ENCODE measurements around the gene BAHD1. TPM values are rescaled to one million over a fixed set of nuclear protein-coding genes. Genes with fewer than 3 reads are reported as not detected.

BAHD1 gene
- total RNA-seq, 1 donor from 2014 or later, result 23.9 TPM

DNA sequence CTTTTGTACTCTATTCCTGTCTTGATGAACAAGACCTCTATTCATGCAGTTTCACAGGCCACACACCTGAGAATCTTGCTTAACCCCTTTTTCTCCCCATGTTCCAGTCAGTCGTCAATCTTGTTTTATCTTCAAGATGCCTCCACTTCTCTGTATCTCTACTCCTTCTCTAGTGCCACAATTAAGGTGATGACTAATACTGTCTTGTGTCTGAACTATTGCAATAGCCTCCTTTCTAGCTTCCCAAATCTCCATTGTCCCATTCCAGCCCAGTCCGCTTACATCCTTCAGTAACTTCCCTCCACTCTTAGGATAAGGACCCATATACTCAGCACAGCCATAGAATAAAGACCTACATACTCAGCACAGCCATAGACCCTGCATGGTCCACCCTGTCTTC lies 54.8 kb downstream of the BAHD1 start:
- peaks cover 11% of the 10 kb centered on the region for H3K27me3 Mint-ChIP-seq (ENCODE audit: low read depth)
- TF ChIP-seq CTCF (IDR thresholded peaks at IDR 0.05; ENCODE audit: unreplicated experiment), result no peak
- H3K9me3 Mint-ChIP-seq, result no peaks in the 10 kb centered on the region
- no peak overlapping the region for H3K27ac Mint-ChIP-seq
- no peak for DNase-seq (ENCODE audit: low spot score in 2 of 2, unreplicated experiment in 2 of 2)
- no peaks in the 10 kb centered on the region for H3K36me3 Mint-ChIP-seq
- no peaks in the 10 kb centered on the region for H3K4me1 Mint-ChIP-seq
- H3K4me3 Mint-ChIP-seq, result no peak overlapping the region

DNA sequence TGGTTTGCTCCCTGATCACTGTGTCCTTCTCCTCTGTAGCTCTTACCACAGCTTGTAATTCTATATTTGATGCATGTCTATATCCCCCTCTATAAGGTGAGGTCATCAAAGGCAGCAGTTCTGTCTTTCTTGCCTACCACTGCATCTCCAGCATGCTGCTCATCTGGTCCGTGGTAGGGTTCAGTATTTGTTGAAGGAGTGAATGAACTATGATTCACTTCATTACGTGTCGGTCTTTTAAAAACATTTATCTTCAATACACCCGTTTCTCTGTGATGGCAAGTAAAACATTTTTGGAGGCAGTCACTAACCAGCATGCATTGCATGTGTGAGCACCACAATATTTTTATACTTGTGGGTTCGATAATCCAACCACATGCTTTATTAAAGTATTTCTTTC lies 57.7 kb downstream of the BAHD1 start:
- H3K4me1 Mint-ChIP-seq, result peaks cover 5% of the 10 kb centered on the region
- H3K4me3 Mint-ChIP-seq, result no peak overlapping the region
- TF ChIP-seq CTCF (IDR thresholded peaks at IDR 0.05; ENCODE audit: unreplicated experiment), result no peak
- H3K27me3 Mint-ChIP-seq (ENCODE audit: low read depth), result peaks cover 17% of the 10 kb centered on the region
- no peak overlapping the region for H3K27ac Mint-ChIP-seq
- H3K9me3 Mint-ChIP-seq, result no peaks in the 10 kb centered on the region
- no peaks in the 10 kb centered on the region for H3K36me3 Mint-ChIP-seq
- DNase-seq (ENCODE audit: low spot score in 2 of 2, unreplicated experiment in 2 of 2), result no peak

DNA sequence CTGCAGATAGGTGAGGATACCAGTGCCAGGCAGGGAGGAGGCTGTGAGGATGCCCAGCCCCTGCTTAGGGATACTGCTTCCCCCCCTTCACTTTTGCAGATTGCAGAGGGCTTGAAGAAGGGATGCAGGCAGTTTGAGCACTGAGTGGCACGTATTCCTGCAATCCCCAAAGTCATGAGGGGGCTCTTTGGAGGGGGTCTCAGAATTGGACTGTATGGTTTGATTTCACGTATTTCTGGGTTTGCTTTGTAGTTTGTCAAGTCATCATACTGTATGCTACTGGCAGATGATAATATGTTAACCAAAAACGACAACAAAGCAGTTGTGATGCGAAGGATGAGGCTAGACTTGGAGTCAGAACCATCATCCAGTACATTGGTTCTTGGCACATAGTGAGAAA lies 58.1 kb downstream of the BAHD1 start:
- no peak overlapping the region for H3K4me3 Mint-ChIP-seq
- H3K9me3 Mint-ChIP-seq, result no peaks in the 10 kb centered on the region
- no peak for DNase-seq (ENCODE audit: low spot score in 2 of 2, unreplicated experiment in 2 of 2)
- H3K36me3 Mint-ChIP-seq, result no peaks in the 10 kb centered on the region
- TF ChIP-seq CTCF (IDR thresholded peaks at IDR 0.05; ENCODE audit: unreplicated experiment), result no peak
- peaks cover 5% of the 10 kb centered on the region for H3K4me1 Mint-ChIP-seq
- H3K27ac Mint-ChIP-seq, result no peak overlapping the region
- H3K27me3 Mint-ChIP-seq (ENCODE audit: low read depth), result peaks cover 17% of the 10 kb centered on the region

DNA sequence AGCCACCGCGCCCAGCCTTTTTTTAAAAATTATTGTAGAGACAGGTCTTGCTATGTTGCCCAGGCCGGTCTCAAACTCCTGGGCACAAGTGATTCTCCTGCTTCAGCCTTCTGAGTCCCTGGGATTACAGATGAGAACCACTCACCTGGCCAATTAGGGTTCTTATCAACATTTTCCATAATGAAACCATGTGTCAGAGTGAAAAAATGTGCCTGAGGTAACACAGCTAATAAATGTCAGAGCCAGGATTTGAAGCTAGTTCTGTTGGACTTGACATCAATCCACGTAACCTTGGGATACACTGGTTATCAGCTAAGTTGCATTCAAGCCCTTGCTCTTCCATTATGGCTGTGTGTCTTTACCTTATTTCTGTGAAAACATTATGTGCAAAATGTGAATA lies 59.2 kb downstream of the BAHD1 start:
- DNase-seq (ENCODE audit: low spot score in 2 of 2, unreplicated experiment in 2 of 2), result no peak
- no peak overlapping the region for H3K4me3 Mint-ChIP-seq
- no peaks in the 10 kb centered on the region for H3K9me3 Mint-ChIP-seq
- H3K36me3 Mint-ChIP-seq, result no peaks in the 10 kb centered on the region
- peaks cover 15% of the 10 kb centered on the region for H3K27me3 Mint-ChIP-seq (ENCODE audit: low read depth)
- TF ChIP-seq CTCF (IDR thresholded peaks at IDR 0.05; ENCODE audit: unreplicated experiment), result no peak
- no peak overlapping the region for H3K27ac Mint-ChIP-seq
- H3K4me1 Mint-ChIP-seq, result peaks cover 5% of the 10 kb centered on the region

- Mint-ChIP-seq H3K36me3 (no peaks in the 10 kb centered on the region), H3K4me3 (no peak overlapping the region), H3K27me3 (ENCODE audit: low read depth) (peaks cover 12% of the 10 kb centered on the region), H3K9me3 (no peaks in the 10 kb centered on the region), H3K4me1 (peaks cover 5% of the 10 kb centered on the region), H3K27ac (no peak overlapping the region)
- no peak for DNase-seq (ENCODE audit: low spot score in 2 of 2, unreplicated experiment in 2 of 2)
- no peak for TF ChIP-seq CTCF (IDR thresholded peaks at IDR 0.05; ENCODE audit: unreplicated experiment)
These were observed 60.0 kb downstream of the BAHD1 start for GRCh38 chr15:40500568-40501330.

Measured in mesothelial cell of epicardium (in vitro differentiated cells).